Keratinocyte (primary cell): ENCODE measurements around the gene XPO4. TPM values are rescaled to one million over a fixed set of nuclear protein-coding genes. Genes with fewer than 3 reads are reported as not detected.

ENCODE experiments used
- DNase-seq: peaks from one replicate; pipeline ENCODE4 v3.0.0-alpha.2; 2011; ENCODE audit warnings: low read depth, missing footprints, low spot score
- FAIRE-seq: peaks from 2 replicates; lab custom pipeline; 2011; peaks lifted over from hg19 to GRCh38; lab: Jason Lieb, UNC
- H2AFZ ChIP-seq: 2 replicates; pipeline ENCODE4 v1.6.0; 2012; ENCODE audit warnings: low read length, control low read depth, inconsistent platforms; ENCODE audit not compliant: control insufficient read depth
- H3K27ac ChIP-seq: 2 replicates; pipeline ENCODE4 v1.5.1; 2011; ENCODE audit warnings: low read length; ENCODE audit not compliant: control insufficient read depth, insufficient read depth
- H3K27me3 ChIP-seq: 3 replicates; pipeline ENCODE4 v1.6.0; 2011; ENCODE audit warnings: low read length; ENCODE audit not compliant: control insufficient read depth, insufficient read depth; ENCODE audit errors: extremely low read depth
- H3K36me3 ChIP-seq, 2 experiments: 2 replicates in 1 of 2; 3 replicates in 1 of 2; pipeline ENCODE4 v1.5.1; 2011; ENCODE audit warnings: low read length in 2 of 2, mild to moderate bottlenecking in 1 of 2; ENCODE audit not compliant: control insufficient read depth in 2 of 2, insufficient read depth in 2 of 2; ENCODE audit errors: extremely low read depth in 1 of 2
- H3K4me1 ChIP-seq: 3 replicates; pipeline ENCODE4 v1.5.1; 2011; ENCODE audit warnings: low read length; ENCODE audit not compliant: control insufficient read depth, insufficient read depth; ENCODE audit errors: extremely low read depth
- H3K4me2 ChIP-seq: 3 replicates; pipeline ENCODE4 v1.6.0; 2011; ENCODE audit warnings: low read depth, low read length; ENCODE audit not compliant: control insufficient read depth, insufficient read depth; ENCODE audit errors: extremely low read depth
- H3K4me3 ChIP-seq, 3 experiments: fragments of 200-600 bp in 1 of 3; sonication (generic) in 1 of 3; 2 replicates in 2 of 3; 3 replicates in 1 of 3; pipeline ENCODE4 v1.5.1; 2011 to 2016; ENCODE audit warnings: low read length in 3 of 3, mild to moderate bottlenecking in 3 of 3, control low read depth in 2 of 3, inconsistent platforms in 1 of 3, low read depth in 1 of 3, mixed read lengths in 1 of 3, mixed run types in 1 of 3, moderate library complexity in 1 of 3; ENCODE audit not compliant: control insufficient read depth in 2 of 3, insufficient read depth in 2 of 3; ENCODE audit errors: extremely low read depth in 1 of 3
- H3K79me2 ChIP-seq: 2 replicates; pipeline ENCODE4 v1.6.0; 2012; ENCODE audit warnings: low read length; ENCODE audit not compliant: control insufficient read depth, insufficient read depth
- H3K9ac ChIP-seq: 3 replicates; pipeline ENCODE4 v1.6.0; 2011; ENCODE audit warnings: low read length; ENCODE audit not compliant: control insufficient read depth, insufficient read depth; ENCODE audit errors: extremely low read depth
- H3K9me1 ChIP-seq: 3 replicates; pipeline ENCODE4 v1.6.0; 2011; ENCODE audit warnings: low read length; ENCODE audit not compliant: control insufficient read depth, insufficient read depth; ENCODE audit errors: extremely low read depth
- H3K9me3 ChIP-seq: 2 replicates; pipeline ENCODE4 v1.5.1; 2012; ENCODE audit warnings: low read depth, low read length; ENCODE audit not compliant: control insufficient read depth
- H4K20me1 ChIP-seq: 3 replicates; pipeline ENCODE4 v1.6.0; 2011; ENCODE audit warnings: low read length; ENCODE audit not compliant: control insufficient read depth, insufficient read depth; ENCODE audit errors: extremely low read depth
- CTCF ChIP-seq, 3 experiments: IDR thresholded peaks in 1 of 3; conservative IDR thresholded peaks in 1 of 3; optimal IDR thresholded peaks in 1 of 3; 2 replicates in 2 of 3; 3 replicates in 1 of 3; pipeline versions ENCODE3 to v1.5.1; 2011; ENCODE audit warnings: low read length in 3 of 3, mild to moderate bottlenecking in 3 of 3, moderate library complexity in 2 of 3, control low read depth in 1 of 3, inconsistent platforms in 1 of 3; ENCODE audit not compliant: insufficient read depth in 2 of 3; ENCODE audit errors: extremely low read depth in 1 of 3
- EZH2 ChIP-seq: IDR thresholded peaks from one replicate; pipeline ENCODE4 v1.6.1; 2012; ENCODE audit warnings: inconsistent platforms, mild to moderate bottlenecking, low read length, moderate library complexity
- dilution Hi-C: fragments of 300-500 bp; cut with MboI; formaldehyde crosslinking; loops from one replicate; pipeline ENCODE4 v1.7.0; 2020; ENCODE audit warnings: low sequenced_read_pairs; ENCODE audit not compliant: extremely low pct_ligation_motif_present
- polyA plus RNA-seq, 5 experiments: library from polyadenylated mRNA; depleted of rRNA in 3 of 5; stranded (reverse) in 3 of 5; stranded (forward) in 1 of 5; unstranded in 1 of 5; fragments of >200 nt; gene quantifications; 1 replicate in 1 of 5; 2 replicates in 3 of 5; 3 replicates in 1 of 5; pipeline versions ENCODE4 v1.2.1 to v1.2.3, GENCODE V29; 2011 to 2012; ENCODE audit warnings: missing spikeins in 2 of 5, low read depth in 1 of 5, low replicate concordance in 1 of 5

Gene XPO4
- polyA plus RNA-seq, 1 donor (not counting 4 experiments of a cell fraction or from before 2014, with no cell fraction given) = 16.5 TPM

GRCh38 chr13:20798027-20798426, 104.5 kb downstream of the XPO4 start:
- Histone ChIP-seq H3K79me2 (no peaks in the 10 kb centered on the region), H3K4me3 (no peak overlapping the region), H3K36me3 (peaks cover 4 to 10% of the 10 kb centered on the region in 2 experiments), H3K9me1 (no peaks in the 10 kb centered on the region), H2AFZ (no peak overlapping the region), H4K20me1 (no peaks in the 10 kb centered on the region), H3K4me2 (no peak overlapping the region), H3K27ac (no peak overlapping the region), H3K4me1 (peaks cover 13% of the 10 kb centered on the region), H3K9me3 (no peaks in the 10 kb centered on the region), H3K27me3 (no peaks in the 10 kb centered on the region), H3K9ac (no peak overlapping the region)
- TF ChIP-seq CTCF (optimal IDR thresholded peaks at IDR 0.05 in 1 of 3, IDR thresholded peaks at IDR 0.05 in 1 of 3, conservative IDR thresholded peaks at IDR 0.05 in 1 of 3; ENCODE audit: extremely low read depth in 1 of 3, insufficient read depth in 2 of 3, low read length in 3 of 3) = no peak
- no peak for TF ChIP-seq EZH2
- FAIRE-seq = no peak
- no peak for DNase-seq
- dilution Hi-C loops = no loop called here

GRCh38 chr13:20796791-20797508, 105.6 kb downstream of the XPO4 start:
- no peak overlapping the region for H3K27ac ChIP-seq
- peaks cover under 1% of the 10 kb centered on the region for H3K9me1 ChIP-seq
- H3K9ac ChIP-seq = no peak overlapping the region
- FAIRE-seq (no peak), DNase-seq (no peak)
- H3K36me3 ChIP-seq = peaks cover 4 to 10% of the 10 kb centered on the region in 2 experiments
- no peaks in the 10 kb centered on the region for H3K27me3 ChIP-seq
- TF ChIP-seq EZH2 (no peak), CTCF (optimal IDR thresholded peaks at IDR 0.05 in 1 of 3, IDR thresholded peaks at IDR 0.05 in 1 of 3, conservative IDR thresholded peaks at IDR 0.05 in 1 of 3; ENCODE audit: extremely low read depth in 1 of 3, insufficient read depth in 2 of 3, low read length in 3 of 3) (no peak)
- H3K4me2 ChIP-seq = no peak overlapping the region
- no peaks in the 10 kb centered on the region for H4K20me1 ChIP-seq
- dilution Hi-C loops = no loop called here
- no peaks in the 10 kb centered on the region for H3K9me3 ChIP-seq
- peaks cover 13% of the 10 kb centered on the region for H3K4me1 ChIP-seq
- no peak overlapping the region for H2AFZ ChIP-seq
- H3K79me2 ChIP-seq = no peaks in the 10 kb centered on the region
- H3K4me3 ChIP-seq = no peak overlapping the region
